ENCODE measurements around the gene PTCH1.

The PTCH1 gene

DNA sequence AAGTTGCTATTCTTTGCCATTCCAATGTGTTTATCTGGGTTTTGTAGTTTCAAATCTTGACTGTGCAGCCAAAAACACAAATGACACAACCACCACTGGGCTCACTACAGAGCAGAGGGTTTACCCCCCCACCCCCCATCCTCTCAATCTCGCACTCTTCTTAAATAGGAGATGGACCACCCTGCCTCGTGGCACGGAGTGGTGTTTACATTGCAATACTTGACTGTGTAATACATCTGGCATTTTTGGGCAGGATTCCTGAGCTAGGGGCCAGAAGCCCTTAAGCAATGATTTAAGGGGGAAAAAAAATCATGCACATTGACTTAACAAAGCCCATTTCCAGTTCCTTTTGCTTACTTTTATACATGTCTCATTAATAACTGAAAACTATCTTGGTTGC, 19.0 kb downstream of the PTCH1 start:
- no peak for DNase-seq (ENCODE audit: low read depth)

GRCh38 chr9:95496687-95497086, 20.1 kb downstream of the PTCH1 start:
- DNase-seq (ENCODE audit: low read depth): no peak

GRCh38 chr9:95495961-95496360, 20.8 kb downstream of the PTCH1 start:
- no peak for DNase-seq (ENCODE audit: low read depth)

GRCh38 chr9:95495529-95495928, 21.2 kb downstream of the PTCH1 start:
- no peak for DNase-seq (ENCODE audit: low read depth)

- no peak for DNase-seq (ENCODE audit: low read depth)
Observed at GRCh38 chr9:95494416-95495371, 22.1 kb downstream of the PTCH1 start.

DNA sequence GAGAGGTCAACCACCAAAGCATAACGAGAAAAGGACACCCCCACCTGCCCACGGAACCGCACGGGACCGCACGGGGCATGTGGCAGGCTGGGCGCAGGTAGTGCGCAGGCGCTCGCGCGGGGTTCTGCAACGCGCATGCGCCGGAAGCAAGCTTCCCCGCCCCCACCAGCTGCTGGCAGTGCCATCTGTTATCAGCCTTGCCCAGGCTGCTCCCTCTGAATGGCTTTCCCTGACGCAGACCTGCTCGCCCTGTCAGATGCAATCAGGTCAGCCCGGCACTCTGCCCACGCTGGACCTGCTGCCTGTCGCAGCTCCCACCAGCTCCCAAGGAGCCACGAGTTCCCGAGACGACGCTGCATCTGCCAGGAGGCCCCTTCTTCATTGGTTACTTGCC, 22.8 kb downstream of the PTCH1 start:
- DNase-seq (ENCODE audit: low read depth): no peak

GRCh38 chr9:95493402-95493801, 23.4 kb downstream of the PTCH1 start:
- DNase-seq (ENCODE audit: low read depth): no peak

DNA sequence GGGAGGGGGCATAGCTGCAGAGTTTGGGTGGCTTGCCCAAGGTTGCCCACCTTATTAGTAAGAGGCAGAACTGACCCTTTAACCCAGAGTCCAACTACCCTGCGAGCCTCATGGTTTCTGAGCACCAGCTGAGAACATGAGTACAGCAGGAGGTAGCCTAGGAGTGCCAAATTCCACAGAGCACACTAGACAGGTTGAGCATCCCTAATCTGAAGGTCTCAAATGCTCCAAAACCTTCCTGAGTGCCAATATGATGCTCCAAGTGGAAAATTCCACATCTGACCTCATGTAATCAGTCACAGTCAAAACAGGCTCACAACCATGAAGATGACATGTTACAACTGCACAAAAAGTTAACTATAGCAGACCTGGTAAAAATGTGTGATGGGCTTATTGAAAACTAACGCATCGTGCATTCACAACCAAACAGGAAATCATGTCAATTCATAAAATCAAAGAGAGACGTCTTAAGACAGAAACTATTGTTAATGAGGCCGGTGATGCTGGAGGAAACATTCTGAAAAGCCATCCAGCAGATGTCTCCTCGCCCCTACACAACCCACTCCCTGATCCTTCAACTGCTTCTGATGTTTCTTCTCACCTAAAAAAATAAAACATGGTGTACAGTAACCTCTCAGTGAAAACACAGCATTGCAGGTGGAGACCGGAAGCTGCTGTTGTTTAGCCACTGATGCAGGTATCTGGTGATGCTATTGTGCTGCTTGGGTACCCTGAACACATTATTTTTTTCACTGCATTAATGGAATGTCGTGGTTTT, 25.0 kb downstream of the PTCH1 start:
- DNase-seq (ENCODE audit: low read depth): no peak

DNA sequence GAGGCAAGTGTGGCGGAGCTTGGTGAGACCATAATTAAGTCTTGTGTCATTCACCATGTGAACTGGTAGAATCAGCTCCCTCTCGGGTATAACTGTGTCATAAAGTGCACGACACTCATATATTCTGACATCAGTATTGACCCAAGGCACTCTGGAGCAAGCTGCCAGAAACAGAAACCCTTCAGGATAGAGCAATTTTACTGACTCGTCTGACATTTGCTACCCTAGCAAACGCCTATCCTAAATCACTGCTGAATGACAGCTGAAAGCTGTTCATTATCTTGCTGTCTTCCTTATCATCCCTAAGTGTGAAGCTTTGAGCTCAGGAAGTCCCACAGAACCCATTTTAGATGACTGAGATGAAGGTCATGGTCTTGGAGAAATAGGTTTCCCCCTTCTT, 27.8 kb downstream of the PTCH1 start:
- DNase-seq (ENCODE audit: low read depth): no peak

GRCh38 chr9:95486318-95486717, 30.5 kb downstream of the PTCH1 start:
- no peak for DNase-seq (ENCODE audit: low read depth)

DNA sequence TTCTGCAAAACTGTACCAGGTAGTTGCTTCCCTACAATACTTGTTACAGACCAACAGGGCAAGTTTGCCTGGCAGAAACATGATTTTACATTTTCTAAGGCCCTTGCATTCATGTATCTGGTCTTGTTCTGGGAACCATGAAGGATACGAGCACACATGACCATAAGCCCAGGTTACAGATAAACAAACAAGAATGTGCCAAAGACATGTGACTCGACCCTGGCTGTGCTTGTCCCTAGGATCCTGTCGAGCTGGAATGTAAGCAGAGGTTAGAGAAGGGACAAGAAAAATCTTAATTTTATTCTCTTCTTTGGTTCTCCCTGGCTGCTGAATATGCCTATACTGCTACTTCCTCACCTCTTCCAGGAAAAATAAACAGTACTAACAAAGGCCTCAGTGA, 32.5 kb downstream of the PTCH1 start:
- DNase-seq (ENCODE audit: low read depth): no peak

- no peak for DNase-seq (ENCODE audit: low read depth)
Observed at GRCh38 chr9:95483431-95483830, 33.3 kb downstream of the PTCH1 start.

DNA sequence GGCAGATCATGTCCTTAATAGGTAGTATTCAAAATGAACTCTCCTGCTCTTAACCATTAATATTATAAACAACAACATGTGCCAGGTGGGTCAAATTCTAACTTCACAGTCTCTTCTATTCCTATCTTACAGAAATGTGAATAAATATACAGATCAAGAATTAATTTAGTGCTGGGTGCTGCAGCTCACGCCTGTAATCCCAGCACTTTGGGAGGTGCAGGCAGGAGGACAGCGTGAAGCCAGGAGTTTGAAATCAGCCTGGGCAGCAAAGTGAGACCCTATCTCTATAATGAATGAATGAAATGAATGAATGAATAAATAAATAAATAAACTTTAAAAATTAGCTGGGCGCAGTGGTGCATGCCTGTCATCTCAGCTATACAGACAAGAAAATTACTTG, 34.1 kb downstream of the PTCH1 start:
- DNase-seq (ENCODE audit: low read depth): no peak

- DNase-seq (ENCODE audit: low read depth): no peak
Observed at GRCh38 chr9:95481000-95481399, 35.8 kb downstream of the PTCH1 start.

- no peak for DNase-seq (ENCODE audit: low read depth)
Observed at GRCh38 chr9:95480346-95480745, 36.4 kb downstream of the PTCH1 start.

DNA sequence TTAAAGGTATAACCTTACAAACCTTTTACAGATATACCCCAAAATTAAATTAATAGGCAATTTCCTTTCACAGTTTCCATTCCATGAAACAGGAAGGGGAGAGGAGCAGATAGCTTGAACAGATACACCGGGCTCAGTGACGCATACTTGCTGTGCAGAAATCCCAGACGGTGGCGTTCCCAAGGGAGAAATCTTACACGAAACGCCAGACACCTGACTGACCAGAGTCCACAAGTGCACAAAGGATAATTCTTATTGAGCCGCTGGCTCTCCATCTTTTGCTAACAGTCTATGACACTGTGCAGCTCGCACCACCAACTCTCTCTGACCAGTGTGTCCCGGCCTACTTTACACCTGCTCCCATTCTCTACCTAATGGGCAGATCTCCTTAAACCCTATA, 37.4 kb downstream of the PTCH1 start:
- no peak for DNase-seq (ENCODE audit: low read depth)

DNA sequence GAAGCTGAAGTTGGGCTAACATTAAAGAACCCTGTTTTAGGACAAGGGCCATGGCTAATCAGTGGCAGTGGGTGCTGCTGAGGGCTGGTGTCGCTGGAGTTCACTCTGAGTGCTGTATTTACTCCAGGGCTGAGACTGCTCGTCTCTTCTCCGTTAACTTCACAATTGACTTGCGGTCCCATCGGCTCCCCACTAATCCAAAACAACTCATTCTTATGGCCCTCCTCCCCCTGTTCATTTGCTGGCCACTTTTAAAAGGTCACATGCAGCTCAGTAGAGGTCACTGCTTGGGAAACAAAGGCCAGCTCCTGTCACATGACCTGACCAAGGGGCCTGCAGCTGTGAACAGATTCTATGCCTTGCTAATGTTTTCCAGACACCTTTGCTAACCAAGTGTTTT, 38.4 kb downstream of the PTCH1 start:
- no peak for DNase-seq (ENCODE audit: low read depth)

- no peak for DNase-seq (ENCODE audit: low read depth)
Observed at GRCh38 chr9:95477885-95478284, 38.9 kb downstream of the PTCH1 start.

DNA sequence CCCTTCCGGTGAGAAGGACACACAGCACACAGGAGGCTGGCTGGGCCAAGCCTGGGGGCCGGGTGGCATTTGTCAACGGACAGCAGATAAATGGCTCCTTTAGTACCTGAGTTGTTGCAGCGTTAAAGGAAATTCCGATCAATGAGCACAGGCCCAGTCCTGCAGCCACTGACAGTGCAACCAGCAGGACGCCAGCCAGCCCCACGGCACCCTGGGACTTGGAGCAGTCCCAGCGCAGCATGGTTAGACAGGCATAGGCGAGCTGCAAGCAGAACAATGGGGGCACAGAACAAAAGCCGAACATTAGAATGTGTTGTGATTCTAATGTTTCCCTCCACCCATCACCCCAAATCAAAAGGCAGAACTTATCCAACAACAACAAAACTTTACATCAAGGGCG, 39.3 kb downstream of the PTCH1 start:
- no peak for DNase-seq (ENCODE audit: low read depth)

DNA sequence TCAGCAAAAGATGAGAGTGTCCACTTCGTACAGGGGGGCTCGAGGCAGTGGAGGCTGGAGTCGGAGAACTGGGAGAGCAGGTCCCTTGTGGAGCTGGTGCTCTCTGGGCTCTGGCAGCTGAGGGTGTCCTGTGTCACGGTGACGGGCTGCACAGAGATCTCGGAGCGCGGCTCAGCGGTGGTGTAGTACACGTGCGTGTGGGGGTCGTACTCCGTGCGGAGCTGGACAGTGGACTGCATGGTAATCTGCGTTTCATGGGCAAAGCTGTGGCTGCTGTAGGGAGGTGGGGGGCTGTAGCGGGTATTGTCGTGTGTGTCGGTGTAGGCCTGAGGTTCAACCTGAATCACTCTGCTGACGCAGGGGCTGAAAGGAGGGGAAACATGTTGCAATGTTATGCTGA, 48.0 kb downstream of the PTCH1 start:
- DNase-seq (ENCODE audit: low read depth): no peak

- no peak for DNase-seq (ENCODE audit: low read depth)
Observed at GRCh38 chr9:95465115-95465514, 51.7 kb downstream of the PTCH1 start.

DNA sequence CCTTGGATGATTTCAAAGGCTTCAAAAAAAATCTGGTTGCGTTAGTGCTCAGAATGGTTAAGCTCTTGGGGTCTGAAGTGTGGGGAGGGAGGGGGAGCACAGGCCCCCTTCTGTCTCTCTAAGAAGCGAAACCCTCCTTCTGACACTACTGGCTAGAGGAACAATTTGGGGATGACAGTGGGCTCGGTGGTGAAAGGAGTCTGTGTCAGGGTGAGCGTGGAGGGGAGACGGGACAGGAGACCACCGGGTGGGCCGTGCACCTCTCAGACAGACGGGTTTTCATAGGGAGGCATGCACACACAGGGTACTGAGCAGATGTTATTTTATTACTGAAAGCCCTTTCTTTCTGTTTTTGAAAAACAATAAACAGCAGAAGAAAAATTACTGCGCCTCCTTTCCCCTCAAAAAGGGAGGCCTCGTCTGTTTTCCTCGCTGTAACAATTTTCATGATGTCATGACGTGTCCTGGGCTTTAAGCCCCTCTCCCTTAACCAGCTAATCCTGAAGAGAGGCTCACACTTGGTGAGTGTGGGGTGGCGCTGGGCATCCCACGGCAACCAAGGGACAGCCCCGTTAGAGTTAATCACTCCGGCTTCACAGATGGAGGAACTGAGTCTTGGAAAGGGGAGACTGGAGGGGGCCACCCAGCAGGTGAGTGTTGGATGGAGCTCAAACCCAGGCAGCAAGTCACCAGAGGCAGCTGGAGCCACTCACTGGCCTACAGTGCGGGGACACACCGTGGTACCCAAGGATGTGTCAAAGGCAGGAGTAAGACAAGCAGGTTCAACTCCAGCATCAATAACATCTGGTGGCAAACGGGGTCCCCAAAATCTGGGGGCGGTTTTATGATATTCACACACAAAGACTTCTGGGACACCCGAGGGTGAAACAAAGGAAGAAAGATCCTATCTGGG, 53.4 kb downstream of the PTCH1 start:
- DNase-seq (ENCODE audit: low read depth): no peak

Measured in stimulated activated CD8-positive, alpha-beta memory T cell treated with anti-CD3 and anti-CD28 coated beads, Interleukin-7, amount 100 ng/mL, for 24 hours (primary cell).